Measurements from ENCODE around the gene SLC27A5.

DNA sequence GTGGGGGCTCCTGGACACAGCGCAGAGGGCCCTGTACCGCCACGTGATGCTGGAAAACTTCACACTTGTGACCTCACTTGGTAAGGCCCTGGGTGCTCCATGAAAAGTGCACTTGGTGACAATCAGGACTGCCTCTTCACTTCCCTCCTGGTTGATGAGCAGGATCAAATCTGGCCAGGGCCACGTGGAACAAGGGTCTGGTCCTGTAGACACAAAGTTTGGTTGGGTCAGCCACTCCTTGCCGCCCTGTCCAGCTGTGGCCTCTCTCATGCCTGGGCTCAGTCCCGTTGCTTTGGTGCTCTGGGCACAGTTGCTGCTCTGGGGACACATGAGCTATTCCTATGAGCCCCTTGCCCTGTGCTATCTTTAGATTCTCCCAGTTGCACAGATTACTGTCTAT, 58.0 kb downstream of the SLC27A5 start:
- TF ChIP-seq ZNF274 (IDR thresholded peaks at IDR 0.05; ENCODE audit: low read depth, low read length): no peak
- TF ChIP-seq YY1 (IDR thresholded peaks at IDR 0.05; ENCODE audit: insufficient read depth, insufficient read length): no peak
- no peak for TF ChIP-seq SUZ12 (IDR thresholded peaks at IDR 0.05; ENCODE audit: extremely low read depth, insufficient read depth, insufficient read length)

Measured in NT2/D1 (cell line).